ENCODE results near the gene HOXB4.

The HOXB4 gene

DNA sequence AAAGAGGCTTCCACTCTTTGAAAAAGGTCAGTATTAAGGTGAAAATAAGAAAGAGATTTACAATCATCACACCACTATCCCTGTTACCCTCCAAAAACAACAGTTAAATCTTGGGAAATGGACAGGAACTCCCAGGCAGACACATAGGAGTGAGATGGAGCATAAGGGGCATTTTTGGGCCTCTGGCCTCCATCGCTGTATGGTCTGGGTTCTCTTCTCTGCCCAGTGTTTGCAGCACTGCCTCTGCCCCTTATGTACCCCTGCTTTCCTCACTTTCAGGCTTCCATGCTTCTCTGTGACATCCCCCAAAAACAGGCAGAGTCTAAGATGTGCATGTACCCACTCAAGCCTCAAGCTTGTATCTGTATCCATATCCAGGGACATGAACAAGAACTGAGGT lies 32.6 kb downstream of the HOXB4 start:
- H3K9me3 ChIP-seq (ENCODE audit: control insufficient read depth in 1 of 2, low read length in 2 of 2) = no peaks in the 10 kb centered on the region
- H3K27me3 ChIP-seq (ENCODE audit: low read depth, low read length) = peaks cover 4% of the 10 kb centered on the region
- H3K4me3 ChIP-seq (ENCODE audit: low read depth in 1 of 2, low read length in 2 of 2) = no peak overlapping the region
- H3K36me3 ChIP-seq (ENCODE audit: control insufficient read depth in 1 of 2, insufficient read depth in 2 of 2, low read length in 2 of 2) = no peaks in the 10 kb centered on the region
- H3K27ac ChIP-seq (ENCODE audit: low read length) = peak overlapping the region; percentile 84
- H3K4me1 ChIP-seq (ENCODE audit: control insufficient read depth in 1 of 2, insufficient read depth in 2 of 2, low read length in 2 of 2) = peaks cover 17 to 51% of the 10 kb centered on the region in 2 donors

DNA sequence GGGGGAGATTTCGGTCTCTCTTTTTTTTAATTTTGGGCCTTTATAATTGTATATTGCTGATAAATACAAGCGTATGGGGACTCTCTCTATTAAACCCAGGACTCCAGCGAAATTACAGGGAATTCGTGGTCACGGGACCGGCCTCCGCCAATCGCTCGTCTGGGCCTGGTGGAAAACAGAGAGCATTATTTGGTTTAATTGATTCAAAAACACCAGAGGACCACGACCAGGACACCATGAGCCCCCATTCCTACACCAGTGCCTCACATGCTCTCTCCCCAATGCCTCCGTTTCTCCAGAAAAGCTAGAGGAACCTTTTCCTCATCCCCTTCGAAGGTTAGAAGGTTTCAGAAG lies 33.2 kb downstream of the HOXB4 start, which contains the start of gene HOXB2:
Gene HOXB2, minus strand, starts transcription at position 88 of the 354 bp plus-strand sequence. CDS start 198 bp downstream, outside the sequence.
- Histone ChIP-seq H3K27me3 (ENCODE audit: low read depth, low read length) (peaks cover 4% of the 10 kb centered on the region), H3K36me3 (ENCODE audit: control insufficient read depth in 1 of 2, insufficient read depth in 2 of 2, low read length in 2 of 2) (no peaks in the 10 kb centered on the region), H3K4me1 (ENCODE audit: control insufficient read depth in 1 of 2, insufficient read depth in 2 of 2, low read length in 2 of 2) (peaks cover 15 to 50% of the 10 kb centered on the region in 2 donors), H3K4me3 (ENCODE audit: low read depth in 1 of 2, low read length in 2 of 2) (peak within 1 kb of the TSS; percentile 62 to 86), H3K27ac (ENCODE audit: low read length) (peak within 1 kb of the TSS; percentile 84), H3K9me3 (ENCODE audit: control insufficient read depth in 1 of 2, low read length in 2 of 2) (no peaks in the 10 kb centered on the region)

DNA sequence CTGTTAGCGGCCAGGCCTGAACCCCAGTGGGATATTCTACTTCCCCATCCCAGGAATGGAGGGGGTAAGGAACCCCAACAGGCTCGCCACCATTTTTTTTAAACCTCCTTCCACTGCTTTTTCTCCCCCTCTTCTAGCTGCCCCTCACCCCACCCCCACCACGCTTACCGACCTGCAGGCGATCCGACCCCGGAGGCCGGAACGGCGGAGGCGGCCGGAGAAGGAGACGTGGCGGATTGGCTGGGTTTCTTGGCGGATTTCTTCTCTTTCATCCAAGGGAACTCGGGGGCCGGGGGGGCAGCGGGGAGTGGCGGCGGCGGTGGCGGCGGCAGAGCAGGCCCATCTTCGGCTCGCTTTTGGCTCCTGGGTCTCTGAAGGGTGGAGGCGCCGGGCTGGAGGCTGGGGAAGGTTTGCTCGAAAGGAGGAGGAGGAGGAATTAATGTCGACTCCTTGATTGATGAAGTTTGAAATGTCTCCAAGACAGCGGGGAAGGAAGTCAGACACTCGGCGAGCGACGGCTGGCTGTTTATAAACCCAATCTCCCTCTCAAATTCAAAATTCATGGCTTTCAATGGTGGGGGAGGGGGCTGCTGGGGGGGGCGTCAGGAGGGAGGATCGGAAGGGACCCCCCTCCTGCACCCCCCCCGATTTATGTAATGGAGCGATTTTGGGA lies 33.7 kb downstream of the HOXB4 start:
- peaks cover 4% of the 10 kb centered on the region for H3K27me3 ChIP-seq (ENCODE audit: low read depth, low read length)

DNA sequence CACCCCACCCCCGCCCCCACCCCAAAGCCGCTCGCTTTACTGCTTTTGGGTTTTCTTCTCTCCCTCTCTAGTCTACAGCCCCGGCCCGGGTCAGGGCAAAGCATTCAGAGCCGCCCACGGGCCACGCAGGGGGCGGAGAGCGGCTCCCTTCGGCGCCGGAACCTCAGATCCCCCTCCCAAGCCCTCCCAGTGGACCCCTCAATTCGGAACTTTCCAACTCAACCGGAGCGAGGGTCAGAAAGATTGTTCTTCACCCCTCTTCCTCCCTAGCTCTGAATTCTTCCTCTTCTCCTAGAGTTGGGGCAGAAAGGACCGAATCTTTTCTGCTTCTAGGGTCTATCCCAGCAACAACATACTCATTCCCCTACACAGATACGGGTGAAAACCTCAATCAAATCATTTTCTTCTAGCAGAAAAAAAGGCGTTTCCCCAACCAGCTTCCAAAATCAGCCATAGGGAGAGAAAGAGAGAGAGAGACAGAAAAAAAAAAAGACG lies 34.2 kb downstream of the HOXB4 start:
- Histone ChIP-seq H3K4me3 (ENCODE audit: low read depth in 1 of 2, low read length in 2 of 2) (peak overlapping the region; percentile 62 to 86), H3K36me3 (ENCODE audit: control insufficient read depth in 1 of 2, insufficient read depth in 2 of 2, low read length in 2 of 2) (no peaks in the 10 kb centered on the region), H3K27me3 (ENCODE audit: low read depth, low read length) (peaks cover 4% of the 10 kb centered on the region), H3K9me3 (ENCODE audit: control insufficient read depth in 1 of 2, low read length in 2 of 2) (no peaks in the 10 kb centered on the region), H3K4me1 (ENCODE audit: control insufficient read depth in 1 of 2, insufficient read depth in 2 of 2, low read length in 2 of 2) (peaks cover 13 to 42% of the 10 kb centered on the region in 2 donors), H3K27ac (ENCODE audit: low read length) (peak overlapping the region; percentile 84)

More for the DNA sequence above, 33.7 kb downstream of the HOXB4 start:
- H3K36me3 ChIP-seq (ENCODE audit: control insufficient read depth in 1 of 2, insufficient read depth in 2 of 2, low read length in 2 of 2) = no peaks in the 10 kb centered on the region
- H3K9me3 ChIP-seq (ENCODE audit: control insufficient read depth in 1 of 2, low read length in 2 of 2) = no peaks in the 10 kb centered on the region
- peak overlapping the region; percentile 84 for H3K27ac ChIP-seq (ENCODE audit: low read length)
- H3K4me3 ChIP-seq (ENCODE audit: low read depth in 1 of 2, low read length in 2 of 2) = peak overlapping the region; percentile 62 to 86
- H3K4me1 ChIP-seq (ENCODE audit: control insufficient read depth in 1 of 2, insufficient read depth in 2 of 2, low read length in 2 of 2) = peaks cover 13 to 47% of the 10 kb centered on the region in 2 donors

DNA sequence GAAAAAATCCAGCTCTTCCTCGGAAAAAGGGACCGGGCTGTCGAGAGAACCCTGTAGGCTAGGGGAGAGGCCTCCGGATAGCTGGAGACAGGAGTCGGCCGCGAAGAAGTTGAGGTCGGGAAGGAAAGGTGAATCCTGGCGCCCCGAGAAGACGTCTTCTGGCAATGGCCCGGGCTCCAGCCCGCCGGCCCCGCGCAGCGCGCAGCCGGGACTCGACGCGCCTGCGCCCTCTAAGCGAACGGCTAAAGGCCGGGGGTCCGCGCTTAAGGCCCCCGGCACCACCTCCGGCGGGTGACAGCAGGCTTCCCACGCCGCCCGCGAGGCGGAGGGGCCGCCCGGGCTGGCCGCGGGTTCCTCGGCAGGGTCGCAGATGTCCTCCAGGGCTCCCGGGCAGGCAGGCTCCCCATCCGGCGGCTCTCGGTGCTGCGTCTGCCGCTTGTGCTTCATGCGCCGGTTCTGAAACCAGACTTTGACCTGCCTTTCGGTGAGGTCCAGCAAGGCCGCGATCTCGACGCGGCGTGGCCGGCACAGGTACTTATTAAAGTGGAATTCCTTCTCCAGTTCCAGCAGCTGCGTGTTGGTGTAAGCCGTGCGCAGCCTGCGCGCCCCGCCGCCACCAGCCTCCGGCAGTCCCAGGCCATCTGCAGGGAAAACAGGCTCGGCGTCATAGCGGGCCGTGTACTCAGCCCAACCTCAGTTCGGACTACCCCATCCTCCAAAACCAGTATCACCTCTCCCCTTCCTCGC lies 34.9 kb downstream of the HOXB4 start:
- Histone ChIP-seq H3K36me3 (ENCODE audit: control insufficient read depth in 1 of 2, insufficient read depth in 2 of 2, low read length in 2 of 2) (no peaks in the 10 kb centered on the region), H3K4me3 (ENCODE audit: low read depth in 1 of 2, low read length in 2 of 2) (peak overlapping the region; percentile 62 to 86), H3K9me3 (ENCODE audit: control insufficient read depth in 1 of 2, low read length in 2 of 2) (no peaks in the 10 kb centered on the region), H3K27me3 (ENCODE audit: low read depth, low read length) (peaks cover 4% of the 10 kb centered on the region), H3K27ac (ENCODE audit: low read length) (peak overlapping the region; percentile 84), H3K4me1 (ENCODE audit: control insufficient read depth in 1 of 2, insufficient read depth in 2 of 2, low read length in 2 of 2) (peaks cover 13 to 36% of the 10 kb centered on the region in 2 donors)

DNA sequence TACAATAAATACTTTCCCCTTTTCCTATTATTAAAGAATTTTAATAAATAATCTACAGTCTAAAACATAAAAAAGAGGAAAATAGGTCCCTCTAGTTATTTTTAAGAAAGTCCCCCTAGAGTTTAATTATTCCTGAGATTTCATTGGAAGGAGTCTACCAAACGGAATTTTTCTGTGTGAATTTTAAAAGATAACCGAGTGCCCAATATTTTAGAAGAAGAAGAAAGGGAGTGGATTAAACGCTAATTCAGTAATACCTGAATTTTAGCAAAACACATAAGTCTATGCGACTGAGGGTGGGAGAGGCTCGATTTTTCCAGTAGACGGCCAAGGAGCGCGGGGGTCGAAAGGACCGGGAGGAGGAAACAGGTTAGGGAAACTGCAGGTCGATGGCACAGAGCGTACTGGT lies 35.4 kb downstream of the HOXB4 start:
- peaks cover 4% of the 10 kb centered on the region for H3K27me3 ChIP-seq (ENCODE audit: low read depth, low read length)
- H3K9me3 ChIP-seq (ENCODE audit: control insufficient read depth in 1 of 2, low read length in 2 of 2) = no peaks in the 10 kb centered on the region
- peaks cover 13 to 36% of the 10 kb centered on the region in 2 donors for H3K4me1 ChIP-seq (ENCODE audit: control insufficient read depth in 1 of 2, insufficient read depth in 2 of 2, low read length in 2 of 2)
- H3K27ac ChIP-seq (ENCODE audit: low read length) = peak overlapping the region; percentile 84
- no peaks in the 10 kb centered on the region for H3K36me3 ChIP-seq (ENCODE audit: control insufficient read depth in 1 of 2, insufficient read depth in 2 of 2, low read length in 2 of 2)
- H3K4me3 ChIP-seq (ENCODE audit: low read depth in 1 of 2, low read length in 2 of 2) = peak overlapping the region; percentile 62 to 86

DNA sequence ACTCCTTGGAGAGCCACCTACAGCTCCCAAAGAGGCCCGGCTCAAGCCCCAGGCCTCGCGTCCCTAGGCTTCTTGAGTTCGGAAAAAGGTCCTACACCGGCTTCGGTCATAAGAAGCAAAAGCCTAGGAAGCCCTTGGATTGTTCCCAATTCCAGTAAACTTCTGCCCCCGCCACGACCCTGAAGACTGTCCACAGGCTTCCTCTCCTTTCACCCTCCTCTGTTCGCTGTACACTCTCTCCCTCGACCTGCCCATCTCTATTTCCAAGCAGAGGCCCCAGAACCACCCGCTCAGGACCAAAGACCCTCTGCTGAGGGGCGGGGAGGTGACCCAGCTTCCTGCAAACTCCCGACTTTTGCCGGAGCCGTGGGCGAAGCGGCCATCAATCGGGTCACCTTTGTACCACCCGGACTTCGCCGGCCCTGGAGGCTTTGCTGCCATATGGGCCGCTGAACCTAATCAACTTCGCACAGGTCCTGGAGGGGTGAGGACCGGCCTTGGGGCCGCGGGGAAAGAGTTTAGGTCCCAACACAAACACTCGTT lies 36.0 kb downstream of the HOXB4 start:
- H3K27me3 ChIP-seq (ENCODE audit: low read depth, low read length) = peaks cover 4% of the 10 kb centered on the region
- peaks cover 13 to 33% of the 10 kb centered on the region in 2 donors for H3K4me1 ChIP-seq (ENCODE audit: control insufficient read depth in 1 of 2, insufficient read depth in 2 of 2, low read length in 2 of 2)
- H3K9me3 ChIP-seq (ENCODE audit: control insufficient read depth in 1 of 2, low read length in 2 of 2) = no peaks in the 10 kb centered on the region
- peak overlapping the region; percentile 84 for H3K27ac ChIP-seq (ENCODE audit: low read length)
- peak overlapping the region; percentile 68 to 86 for H3K4me3 ChIP-seq (ENCODE audit: low read depth in 1 of 2, low read length in 2 of 2)
- no peaks in the 10 kb centered on the region for H3K36me3 ChIP-seq (ENCODE audit: control insufficient read depth in 1 of 2, insufficient read depth in 2 of 2, low read length in 2 of 2)

DNA sequence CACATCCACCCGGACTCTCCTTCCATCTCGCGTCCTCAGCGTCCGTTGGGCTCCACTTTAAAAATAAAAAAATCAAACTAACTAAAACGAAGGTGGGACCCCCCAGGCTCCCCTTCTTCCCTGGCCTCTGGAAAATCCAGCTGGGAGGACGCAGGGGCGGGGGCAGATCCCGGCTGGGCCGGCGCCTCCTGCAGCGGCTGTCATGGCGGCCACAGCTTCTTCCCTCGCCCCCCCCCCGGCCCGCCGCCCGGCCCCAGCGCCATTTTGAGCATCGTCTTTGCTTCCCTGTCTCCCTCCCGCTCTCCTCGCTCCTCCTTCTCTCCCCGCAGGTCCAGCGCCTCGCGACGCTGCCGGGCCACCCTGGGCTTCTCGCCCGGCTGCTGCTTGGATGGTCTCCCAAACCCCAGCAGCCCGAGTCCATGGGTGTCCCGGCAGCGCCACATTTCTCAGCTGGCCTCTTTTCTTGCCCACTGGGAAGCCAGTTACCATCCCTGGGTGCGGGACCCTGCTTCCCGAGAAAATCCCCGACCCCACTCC lies 36.5 kb downstream of the HOXB4 start:
- peaks cover 13 to 28% of the 10 kb centered on the region in 2 donors for H3K4me1 ChIP-seq (ENCODE audit: control insufficient read depth in 1 of 2, insufficient read depth in 2 of 2, low read length in 2 of 2)
- H3K27ac ChIP-seq (ENCODE audit: low read length) = peak overlapping the region; percentile 97
- peaks cover 4% of the 10 kb centered on the region for H3K27me3 ChIP-seq (ENCODE audit: low read depth, low read length)
- peak overlapping the region; percentile 68 to 86 for H3K4me3 ChIP-seq (ENCODE audit: low read depth in 1 of 2, low read length in 2 of 2)
- no peaks in the 10 kb centered on the region for H3K36me3 ChIP-seq (ENCODE audit: control insufficient read depth in 1 of 2, insufficient read depth in 2 of 2, low read length in 2 of 2)
- H3K9me3 ChIP-seq (ENCODE audit: control insufficient read depth in 1 of 2, low read length in 2 of 2) = no peaks in the 10 kb centered on the region

DNA sequence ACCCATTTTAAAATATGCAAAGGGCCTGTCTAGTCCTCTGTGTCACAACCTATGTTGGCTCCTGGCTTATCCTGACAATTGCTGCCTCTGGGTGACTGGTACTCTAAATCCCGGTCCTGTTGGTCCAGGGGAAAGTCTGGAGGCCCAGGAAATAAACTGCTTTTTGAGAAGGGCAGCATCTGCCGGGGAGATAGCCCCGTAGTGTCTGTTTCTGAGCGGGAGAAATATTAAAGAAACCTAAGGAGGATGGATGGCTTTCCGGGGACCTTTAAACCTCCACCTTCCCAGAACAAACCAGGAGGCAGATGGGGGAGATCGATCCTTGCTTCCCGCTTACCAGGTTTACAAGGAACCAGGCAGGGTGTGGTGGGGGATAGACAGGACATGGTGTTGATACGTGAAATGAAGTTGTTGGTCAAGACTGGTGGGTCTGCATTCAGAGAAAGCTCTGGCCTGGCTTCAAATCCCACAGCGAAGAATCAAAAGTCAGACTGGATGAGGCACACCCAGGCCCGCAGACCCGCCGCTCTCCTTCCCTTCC lies 37.0 kb downstream of the HOXB4 start:
- H3K4me3 ChIP-seq (ENCODE audit: low read depth in 1 of 2, low read length in 2 of 2) = peak overlapping the region; percentile 65 to 86
- H3K4me1 ChIP-seq (ENCODE audit: control insufficient read depth in 1 of 2, insufficient read depth in 2 of 2, low read length in 2 of 2) = peaks cover 13 to 23% of the 10 kb centered on the region in 2 donors
- no peaks in the 10 kb centered on the region for H3K9me3 ChIP-seq (ENCODE audit: control insufficient read depth in 1 of 2, low read length in 2 of 2)
- H3K36me3 ChIP-seq (ENCODE audit: control insufficient read depth in 1 of 2, insufficient read depth in 2 of 2, low read length in 2 of 2) = no peaks in the 10 kb centered on the region
- peaks cover 4% of the 10 kb centered on the region for H3K27me3 ChIP-seq (ENCODE audit: low read depth, low read length)
- H3K27ac ChIP-seq (ENCODE audit: low read length) = peak overlapping the region; percentile 97

DNA sequence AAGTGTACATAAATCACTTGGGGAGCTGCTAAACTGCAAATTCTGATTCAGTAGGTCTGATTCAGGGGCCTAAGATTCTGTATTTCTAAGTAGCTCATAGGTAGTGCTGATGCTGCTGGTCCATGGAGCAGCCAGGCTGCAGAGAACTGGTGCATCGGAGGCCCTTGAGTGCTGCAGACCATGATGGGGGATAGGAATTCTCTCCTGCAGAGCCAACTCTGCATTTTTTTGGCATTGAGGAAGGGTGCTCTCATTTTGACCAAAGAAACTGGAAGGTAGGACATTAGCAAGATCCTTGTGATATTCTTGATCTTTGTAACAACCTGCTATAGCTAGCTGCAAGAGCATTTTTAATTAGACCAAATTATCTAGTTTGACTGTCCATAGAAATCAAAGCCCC lies 37.9 kb downstream of the HOXB4 start:
- Histone ChIP-seq H3K4me1 (ENCODE audit: control insufficient read depth in 1 of 2, insufficient read depth in 2 of 2, low read length in 2 of 2) (peaks cover 7 to 14% of the 10 kb centered on the region in 2 donors), H3K4me3 (ENCODE audit: low read depth in 1 of 2, low read length in 2 of 2) (no peak overlapping the region), H3K9me3 (ENCODE audit: control insufficient read depth in 1 of 2, low read length in 2 of 2) (no peaks in the 10 kb centered on the region), H3K36me3 (ENCODE audit: control insufficient read depth in 1 of 2, insufficient read depth in 2 of 2, low read length in 2 of 2) (no peaks in the 10 kb centered on the region), H3K27me3 (ENCODE audit: low read depth, low read length) (peaks cover 1% of the 10 kb centered on the region), H3K27ac (ENCODE audit: low read length) (peak overlapping the region; percentile 97)

DNA sequence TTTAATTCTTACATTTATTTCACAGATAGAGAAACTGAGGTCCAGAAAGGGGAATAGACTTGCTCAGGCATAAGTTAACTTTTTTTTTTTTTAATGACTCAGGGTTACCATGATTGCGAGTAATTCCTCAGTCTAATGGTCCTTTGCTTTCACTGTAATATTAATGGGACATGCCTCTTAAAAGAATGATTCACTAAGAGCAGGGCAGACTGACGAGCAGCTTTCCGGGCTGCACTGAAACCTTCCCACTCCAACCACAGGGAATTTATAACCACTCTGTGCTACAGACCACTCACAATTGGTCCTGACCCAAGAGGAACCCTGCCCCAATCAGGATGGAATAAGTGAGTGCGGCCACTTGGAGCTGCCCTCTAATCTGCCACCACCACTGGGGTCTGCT lies 39.0 kb downstream of the HOXB4 start:
- Histone ChIP-seq H3K27me3 (ENCODE audit: low read depth, low read length) (no peaks in the 10 kb centered on the region), H3K4me3 (ENCODE audit: low read depth in 1 of 2, low read length in 2 of 2) (no peak overlapping the region), H3K36me3 (ENCODE audit: control insufficient read depth in 1 of 2, insufficient read depth in 2 of 2, low read length in 2 of 2) (no peaks in the 10 kb centered on the region), H3K9me3 (ENCODE audit: control insufficient read depth in 1 of 2, low read length in 2 of 2) (no peaks in the 10 kb centered on the region), H3K4me1 (ENCODE audit: control insufficient read depth in 1 of 2, insufficient read depth in 2 of 2, low read length in 2 of 2) (peaks cover 5 to 10% of the 10 kb centered on the region in 2 donors), H3K27ac (ENCODE audit: low read length) (peak overlapping the region; percentile 46)
